ENCODE data around the gene TMEM225.

DNA sequence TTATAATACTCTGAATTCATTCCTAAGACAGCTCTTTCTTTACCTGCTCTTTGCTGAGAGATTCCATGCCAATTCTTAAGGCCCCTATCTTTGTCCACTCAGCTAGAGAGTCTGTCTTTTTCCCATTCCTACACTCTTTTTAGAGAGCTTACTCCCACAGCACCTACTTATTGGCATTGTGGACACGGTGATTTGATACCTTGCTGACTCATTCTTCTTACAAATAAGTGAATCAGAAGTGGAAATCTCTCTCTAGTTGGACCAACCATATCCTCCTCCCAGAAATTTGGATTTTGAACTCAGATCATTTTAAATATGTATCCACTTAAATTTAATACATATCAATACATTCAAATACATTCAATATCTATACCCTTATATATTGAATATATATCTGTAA is 46.8 kb downstream of the TMEM225 start:
- TF ChIP-seq CHD2 (IDR thresholded peaks at IDR 0.05; ENCODE audit: low read length, partially characterized antibody): no peak
- TF ChIP-seq, protein P1, sequence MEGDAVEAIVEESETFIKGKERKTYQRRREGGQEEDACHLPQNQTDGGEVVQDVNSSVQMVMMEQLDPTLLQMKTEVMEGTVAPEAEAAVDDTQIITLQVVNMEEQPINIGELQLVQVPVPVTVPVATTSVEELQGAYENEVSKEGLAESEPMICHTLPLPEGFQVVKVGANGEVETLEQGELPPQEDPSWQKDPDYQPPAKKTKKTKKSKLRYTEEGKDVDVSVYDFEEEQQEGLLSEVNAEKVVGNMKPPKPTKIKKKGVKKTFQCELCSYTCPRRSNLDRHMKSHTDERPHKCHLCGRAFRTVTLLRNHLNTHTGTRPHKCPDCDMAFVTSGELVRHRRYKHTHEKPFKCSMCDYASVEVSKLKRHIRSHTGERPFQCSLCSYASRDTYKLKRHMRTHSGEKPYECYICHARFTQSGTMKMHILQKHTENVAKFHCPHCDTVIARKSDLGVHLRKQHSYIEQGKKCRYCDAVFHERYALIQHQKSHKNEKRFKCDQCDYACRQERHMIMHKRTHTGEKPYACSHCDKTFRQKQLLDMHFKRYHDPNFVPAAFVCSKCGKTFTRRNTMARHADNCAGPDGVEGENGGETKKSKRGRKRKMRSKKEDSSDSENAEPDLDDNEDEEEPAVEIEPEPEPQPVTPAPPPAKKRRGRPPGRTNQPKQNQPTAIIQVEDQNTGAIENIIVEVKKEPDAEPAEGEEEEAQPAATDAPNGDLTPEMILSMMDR (IDR thresholded peaks at IDR 0.05): no peak
